ENCODE measurements around the gene SPRING1.

The SPRING1 gene

GRCh38 chr12:116694653-116695463 lies 43.0 kb downstream of the SPRING1 start:
- H3K4me3 ChIP-seq (ENCODE audit: low read depth, low read length): no peak overlapping the region
- no peak for DNase-seq (ENCODE audit: low read depth)
- TF ChIP-seq, protein P1, sequence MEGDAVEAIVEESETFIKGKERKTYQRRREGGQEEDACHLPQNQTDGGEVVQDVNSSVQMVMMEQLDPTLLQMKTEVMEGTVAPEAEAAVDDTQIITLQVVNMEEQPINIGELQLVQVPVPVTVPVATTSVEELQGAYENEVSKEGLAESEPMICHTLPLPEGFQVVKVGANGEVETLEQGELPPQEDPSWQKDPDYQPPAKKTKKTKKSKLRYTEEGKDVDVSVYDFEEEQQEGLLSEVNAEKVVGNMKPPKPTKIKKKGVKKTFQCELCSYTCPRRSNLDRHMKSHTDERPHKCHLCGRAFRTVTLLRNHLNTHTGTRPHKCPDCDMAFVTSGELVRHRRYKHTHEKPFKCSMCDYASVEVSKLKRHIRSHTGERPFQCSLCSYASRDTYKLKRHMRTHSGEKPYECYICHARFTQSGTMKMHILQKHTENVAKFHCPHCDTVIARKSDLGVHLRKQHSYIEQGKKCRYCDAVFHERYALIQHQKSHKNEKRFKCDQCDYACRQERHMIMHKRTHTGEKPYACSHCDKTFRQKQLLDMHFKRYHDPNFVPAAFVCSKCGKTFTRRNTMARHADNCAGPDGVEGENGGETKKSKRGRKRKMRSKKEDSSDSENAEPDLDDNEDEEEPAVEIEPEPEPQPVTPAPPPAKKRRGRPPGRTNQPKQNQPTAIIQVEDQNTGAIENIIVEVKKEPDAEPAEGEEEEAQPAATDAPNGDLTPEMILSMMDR (IDR thresholded peaks at IDR 0.05; ENCODE audit: low read depth, low read length): no peak
- TF ChIP-seq POLR2A (IDR thresholded peaks at IDR 0.05; ENCODE audit: extremely low read depth, insufficient read length) (no peak), MYC (IDR thresholded peaks at IDR 0.05; ENCODE audit: low read depth, low read length) (no peak)
- TF ChIP-seq, protein P2, sequence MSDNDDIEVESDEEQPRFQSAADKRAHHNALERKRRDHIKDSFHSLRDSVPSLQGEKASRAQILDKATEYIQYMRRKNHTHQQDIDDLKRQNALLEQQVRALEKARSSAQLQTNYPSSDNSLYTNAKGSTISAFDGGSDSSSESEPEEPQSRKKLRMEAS (IDR thresholded peaks at IDR 0.05; ENCODE audit: low read depth, low read length): no peak

DNA sequence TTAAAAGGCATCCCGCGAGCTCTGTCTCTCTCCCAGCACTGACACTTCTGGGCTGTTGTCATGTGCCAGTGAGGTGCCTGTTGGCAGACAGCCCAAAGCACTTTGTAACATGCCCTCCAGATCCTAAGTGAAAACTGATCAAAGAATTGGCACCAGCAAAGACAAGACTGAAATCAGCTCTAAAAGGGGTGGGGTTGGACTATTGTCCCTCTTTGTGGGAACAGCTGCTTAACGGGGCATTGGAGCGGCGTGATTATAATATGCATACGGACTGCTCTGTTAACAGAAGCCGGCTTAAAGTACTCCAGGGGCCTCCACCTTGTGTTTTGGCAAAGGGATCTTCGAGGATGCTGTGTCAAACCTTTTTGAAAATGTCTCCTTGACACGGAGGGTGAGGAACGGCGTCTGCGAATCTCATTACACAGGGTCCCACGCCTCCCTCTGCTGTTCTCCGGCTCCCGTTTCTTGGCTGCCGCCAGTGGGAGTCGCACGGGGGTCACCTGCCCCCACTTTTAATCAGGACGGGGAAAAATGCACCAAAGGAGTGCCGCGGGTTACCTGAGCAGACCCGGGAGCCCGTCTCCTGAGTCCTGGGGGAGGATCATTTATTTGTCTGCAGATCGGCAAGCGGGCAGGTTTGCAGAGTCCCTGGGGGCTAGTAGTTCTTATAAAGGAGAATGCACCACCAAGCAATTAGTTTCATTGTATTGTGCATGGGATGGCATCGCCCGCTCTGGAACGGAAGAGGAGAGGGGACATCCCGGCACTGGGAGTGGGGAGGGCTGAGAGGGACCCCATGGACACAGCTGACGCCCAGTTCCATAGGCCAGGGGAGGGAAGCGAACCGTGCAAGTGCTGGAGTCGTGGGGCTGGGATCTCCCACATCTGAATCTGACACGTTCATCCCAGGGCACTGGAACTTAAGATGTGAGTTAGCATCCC lies 44.3 kb downstream of the SPRING1 start:
- TF ChIP-seq POLR2A (IDR thresholded peaks at IDR 0.05; ENCODE audit: extremely low read depth, insufficient read length): no peak
- no peak for TF ChIP-seq MYC (IDR thresholded peaks at IDR 0.05; ENCODE audit: low read depth, low read length)
- TF ChIP-seq, protein P2 (IDR thresholded peaks at IDR 0.05; ENCODE audit: low read depth, low read length): no peak
- TF ChIP-seq, protein P1 (IDR thresholded peaks at IDR 0.05; ENCODE audit: low read depth, low read length): no peak
- no peak for DNase-seq (ENCODE audit: low read depth)
- H3K4me3 ChIP-seq (ENCODE audit: low read depth, low read length): no peak overlapping the region

GRCh38 chr12:116692605-116693004 lies 45.3 kb downstream of the SPRING1 start:
- DNase-seq (ENCODE audit: low read depth): no peak

GRCh38 chr12:116691636-116692035 lies 46.2 kb downstream of the SPRING1 start:
- no peak for DNase-seq (ENCODE audit: low read depth)
- no peak overlapping the region for H3K4me3 ChIP-seq (ENCODE audit: low read depth, low read length)
- TF ChIP-seq, protein P2 (IDR thresholded peaks at IDR 0.05; ENCODE audit: low read depth, low read length): no peak
- TF ChIP-seq POLR2A (IDR thresholded peaks at IDR 0.05; ENCODE audit: extremely low read depth, insufficient read length): no peak
- TF ChIP-seq MYC (IDR thresholded peaks at IDR 0.05; ENCODE audit: low read depth, low read length): no peak
- TF ChIP-seq, protein P1 (IDR thresholded peaks at IDR 0.05; ENCODE audit: low read depth, low read length): no peak

More at GRCh38 chr12:116692605-116693004, 45.3 kb downstream of the SPRING1 start:
- TF ChIP-seq, protein P1 (IDR thresholded peaks at IDR 0.05; ENCODE audit: low read depth, low read length): no peak
- TF ChIP-seq POLR2A (IDR thresholded peaks at IDR 0.05; ENCODE audit: extremely low read depth, insufficient read length) (no peak), MYC (IDR thresholded peaks at IDR 0.05; ENCODE audit: low read depth, low read length) (no peak)
- TF ChIP-seq, protein P2 (IDR thresholded peaks at IDR 0.05; ENCODE audit: low read depth, low read length): no peak
- no peak overlapping the region for H3K4me3 ChIP-seq (ENCODE audit: low read depth, low read length)

DNA sequence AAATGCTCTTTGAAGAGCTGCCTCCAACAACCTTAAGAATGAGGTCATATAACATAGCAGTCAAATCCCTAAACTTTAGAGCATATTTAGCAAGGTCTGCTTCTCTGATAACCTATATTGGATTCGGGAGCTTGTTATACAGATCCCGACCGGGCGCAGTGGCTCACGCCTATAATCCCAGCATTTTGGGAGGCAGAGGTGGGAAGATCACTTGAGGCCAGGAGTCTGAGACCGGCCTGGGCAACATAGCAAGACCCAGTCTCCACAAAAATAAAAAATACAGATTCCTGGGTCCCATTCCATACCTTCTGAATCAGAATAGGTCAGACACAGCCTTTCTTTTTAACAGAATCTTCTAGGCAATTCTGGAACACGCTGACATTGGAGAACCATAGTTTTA lies 46.7 kb downstream of the SPRING1 start:
- H3K4me3 ChIP-seq (ENCODE audit: low read depth, low read length): no peak overlapping the region
- DNase-seq (ENCODE audit: low read depth): no peak
- no peak for TF ChIP-seq POLR2A (IDR thresholded peaks at IDR 0.05; ENCODE audit: extremely low read depth, insufficient read length)
- TF ChIP-seq, protein P2 (IDR thresholded peaks at IDR 0.05; ENCODE audit: low read depth, low read length): no peak
- TF ChIP-seq MYC (IDR thresholded peaks at IDR 0.05; ENCODE audit: low read depth, low read length): no peak
- TF ChIP-seq, protein P1 (IDR thresholded peaks at IDR 0.05; ENCODE audit: low read depth, low read length): no peak

Measured in NB4 (cell line).